ENCODE data around the gene LPAR4.

DNA sequence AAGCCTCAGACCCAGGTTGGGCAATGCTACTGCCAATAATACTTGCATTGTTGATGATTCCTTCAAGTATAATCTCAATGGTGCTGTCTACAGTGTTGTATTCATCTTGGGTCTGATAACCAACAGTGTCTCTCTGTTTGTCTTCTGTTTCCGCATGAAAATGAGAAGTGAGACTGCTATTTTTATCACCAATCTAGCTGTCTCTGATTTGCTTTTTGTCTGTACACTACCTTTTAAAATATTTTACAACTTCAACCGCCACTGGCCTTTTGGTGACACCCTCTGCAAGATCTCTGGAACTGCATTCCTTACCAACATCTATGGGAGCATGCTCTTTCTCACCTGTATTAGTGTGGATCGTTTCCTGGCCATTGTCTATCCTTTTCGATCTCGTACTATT, 7.4 kb downstream of the LPAR4 start:
- TF ChIP-seq EP300 (conservative IDR thresholded peaks at IDR 0.05; ENCODE audit: poor library complexity, severe bottlenecking) (no peak), POLR2AphosphoS5 (IDR thresholded peaks at IDR 0.05) (no peak), CTCF (IDR thresholded peaks at IDR 0.05; ENCODE audit: poor library complexity, severe bottlenecking) (no peak), EZH2 (IDR thresholded peaks at IDR 0.05; ENCODE audit: borderline replicate concordance, insufficient read depth, low read length, poor library complexity, severe bottlenecking) (no peak), MXI1 (conservative IDR thresholded peaks at IDR 0.05; ENCODE audit: poor library complexity, severe bottlenecking) (no peak), TAF1 (IDR thresholded peaks at IDR 0.05; ENCODE audit: low read depth) (no peak), RAD21 (conservative IDR thresholded peaks at IDR 0.05) (no peak), SMC3 (conservative IDR thresholded peaks at IDR 0.05; ENCODE audit: poor library complexity) (no peak)
- TF ChIP-seq, protein P1, sequence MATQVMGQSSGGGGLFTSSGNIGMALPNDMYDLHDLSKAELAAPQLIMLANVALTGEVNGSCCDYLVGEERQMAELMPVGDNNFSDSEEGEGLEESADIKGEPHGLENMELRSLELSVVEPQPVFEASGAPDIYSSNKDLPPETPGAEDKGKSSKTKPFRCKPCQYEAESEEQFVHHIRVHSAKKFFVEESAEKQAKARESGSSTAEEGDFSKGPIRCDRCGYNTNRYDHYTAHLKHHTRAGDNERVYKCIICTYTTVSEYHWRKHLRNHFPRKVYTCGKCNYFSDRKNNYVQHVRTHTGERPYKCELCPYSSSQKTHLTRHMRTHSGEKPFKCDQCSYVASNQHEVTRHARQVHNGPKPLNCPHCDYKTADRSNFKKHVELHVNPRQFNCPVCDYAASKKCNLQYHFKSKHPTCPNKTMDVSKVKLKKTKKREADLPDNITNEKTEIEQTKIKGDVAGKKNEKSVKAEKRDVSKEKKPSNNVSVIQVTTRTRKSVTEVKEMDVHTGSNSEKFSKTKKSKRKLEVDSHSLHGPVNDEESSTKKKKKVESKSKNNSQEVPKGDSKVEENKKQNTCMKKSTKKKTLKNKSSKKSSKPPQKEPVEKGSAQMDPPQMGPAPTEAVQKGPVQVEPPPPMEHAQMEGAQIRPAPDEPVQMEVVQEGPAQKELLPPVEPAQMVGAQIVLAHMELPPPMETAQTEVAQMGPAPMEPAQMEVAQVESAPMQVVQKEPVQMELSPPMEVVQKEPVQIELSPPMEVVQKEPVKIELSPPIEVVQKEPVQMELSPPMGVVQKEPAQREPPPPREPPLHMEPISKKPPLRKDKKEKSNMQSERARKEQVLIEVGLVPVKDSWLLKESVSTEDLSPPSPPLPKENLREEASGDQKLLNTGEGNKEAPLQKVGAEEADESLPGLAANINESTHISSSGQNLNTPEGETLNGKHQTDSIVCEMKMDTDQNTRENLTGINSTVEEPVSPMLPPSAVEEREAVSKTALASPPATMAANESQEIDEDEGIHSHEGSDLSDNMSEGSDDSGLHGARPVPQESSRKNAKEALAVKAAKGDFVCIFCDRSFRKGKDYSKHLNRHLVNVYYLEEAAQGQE (IDR thresholded peaks at IDR 0.05; ENCODE audit: borderline replicate concordance), result no peak

Data from neural cell (in vitro differentiated cells).